LNCaP clone FGC (cell line): ENCODE results near the gene TFAP2D.

Source experiments
- DNase-seq: peaks from one replicate; pipeline ENCODE4 v3.0.0-alpha.2; 2011; ENCODE audit warnings: low read depth
- H3K4me3 ChIP-seq: 2 replicates; pipeline ENCODE4 v1.5.1; 2011; ENCODE audit warnings: mild to moderate bottlenecking, low read depth, low read length, control low read depth
- CTCF ChIP-seq: IDR thresholded peaks from 2 replicates; pipeline ENCODE4 v1.5.1; 2012; ENCODE audit warnings: mild to moderate bottlenecking; ENCODE audit not compliant: control insufficient read depth, insufficient read depth; ENCODE audit errors: extremely low read depth

Gene TFAP2D

GRCh38 chr6:50709366-50709734 lies 4.0 kb upstream of the TFAP2D start:
- TF ChIP-seq CTCF: no peak
- no peak for DNase-seq
- no peak overlapping the region for H3K4me3 ChIP-seq

GRCh38 chr6:50711686-50712085 lies 1.6 kb upstream of the TFAP2D start:
- no peak for TF ChIP-seq CTCF

GRCh38 chr6:50712291-50712690 lies 1.0 kb upstream of the TFAP2D start:
- TF ChIP-seq CTCF: no peak
- no peak overlapping the region for H3K4me3 ChIP-seq
- DNase-seq: no peak

More at GRCh38 chr6:50711686-50712085, 1.6 kb upstream of the TFAP2D start:
- no peak overlapping the region for H3K4me3 ChIP-seq
- no peak for DNase-seq

GRCh38 chr6:50713977-50714486 lies 706 bp downstream of the TFAP2D start:
- no peak for DNase-seq
- TF ChIP-seq CTCF: no peak
- H3K4me3 ChIP-seq: no peak overlapping the region

GRCh38 chr6:50714487-50715379 lies 1.4 kb downstream of the TFAP2D start:
- no peak overlapping the region for H3K4me3 ChIP-seq
- no peak for DNase-seq

GRCh38 chr6:50716899-50717509 lies 3.7 kb downstream of the TFAP2D start:
- H3K4me3 ChIP-seq: no peak overlapping the region
- no peak for TF ChIP-seq CTCF
- no peak for DNase-seq

More at GRCh38 chr6:50714487-50715379, 1.4 kb downstream of the TFAP2D start:
- no peak for TF ChIP-seq CTCF
